KMS-11 (cell line): ENCODE measurements around the gene CMIP.

Source experiments
- H2AFZ ChIP-seq: fragments of 200-600 bp; sonication (generic); 2 replicates; pipeline ENCODE4 v1.6.1; 2016; ENCODE audit warnings: antibody characterized with exemption, mixed run types, low read depth
- H3K27ac ChIP-seq: fragments of 200-600 bp; sonication (generic); 2 replicates; pipeline ENCODE4 v1.6.1; 2016; ENCODE audit warnings: mild to moderate bottlenecking, mixed run types
- H3K27me3 ChIP-seq: fragments of 200-600 bp; sonication (generic); 2 replicates; pipeline ENCODE4 v1.6.1; 2017; ENCODE audit warnings: mild to moderate bottlenecking, low read depth, mixed run types, moderate library complexity; ENCODE audit not compliant: insufficient read depth
- H3K36me3 ChIP-seq: fragments of 200-600 bp; sonication (generic); 2 replicates; pipeline ENCODE4 v1.6.1; 2017; ENCODE audit warnings: mild to moderate bottlenecking, mixed run types; ENCODE audit not compliant: insufficient read depth
- H3K4me1 ChIP-seq: fragments of 200-600 bp; sonication (generic); 2 replicates; pipeline ENCODE4 v1.6.1; 2016; ENCODE audit warnings: mild to moderate bottlenecking, low read depth, mixed run types; ENCODE audit not compliant: poor library complexity, severe bottlenecking
- H3K4me2 ChIP-seq: fragments of 200-600 bp; sonication (generic); 2 replicates; pipeline ENCODE4 v1.7.0; 2016; ENCODE audit warnings: mild to moderate bottlenecking, mixed run types
- H3K4me3 ChIP-seq: fragments of 200-600 bp; sonication (generic); IDR thresholded peaks from 2 replicates; pipeline ENCODE4 v1.6.1; 2017; ENCODE audit warnings: low read depth, low read length, mixed read lengths; ENCODE audit not compliant: insufficient read depth
- H3K79me2 ChIP-seq: fragments of 200-600 bp; sonication (generic); 2 replicates; pipeline ENCODE4 v1.6.1; 2016; ENCODE audit warnings: low read depth, mixed run types; ENCODE audit not compliant: insufficient read depth
- H3K9ac ChIP-seq: fragments of 200-600 bp; sonication (generic); 2 replicates; pipeline ENCODE4 v1.6.1; 2016; ENCODE audit warnings: mild to moderate bottlenecking, mixed run types
- H4K20me1 ChIP-seq: fragments of 200-600 bp; sonication (generic); 2 replicates; pipeline ENCODE4 v1.6.1; 2016; ENCODE audit warnings: mild to moderate bottlenecking, mixed run types; ENCODE audit not compliant: insufficient read depth
- CTCF ChIP-seq: fragments of 200-600 bp; sonication (generic); conservative IDR thresholded peaks from 2 replicates; pipeline ENCODE4 v1.6.1; 2017; ENCODE audit warnings: low read depth, mild to moderate bottlenecking, antibody characterized with exemption, low read length, moderate library complexity, mixed read lengths

The CMIP gene

DNA sequence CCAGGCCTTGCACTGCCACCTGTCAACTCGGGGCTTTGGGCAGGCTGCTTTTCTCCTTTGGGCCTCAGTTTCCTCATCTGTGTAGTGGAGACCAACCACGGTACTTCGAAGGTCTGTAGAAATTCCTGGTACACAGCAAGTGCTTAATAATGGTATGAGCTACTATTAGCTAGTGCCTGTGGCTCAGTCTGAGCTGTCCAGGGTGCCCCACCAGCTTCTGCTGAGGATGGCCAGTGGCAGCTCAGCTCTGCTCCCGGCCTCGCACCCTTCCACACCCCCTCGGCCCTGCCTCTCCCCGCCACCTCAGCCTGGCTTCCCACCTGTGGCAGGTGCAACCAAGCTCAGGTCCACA, 308.2 kb downstream of the CMIP start:
- H2AFZ ChIP-seq: no peak overlapping the region
- H4K20me1 ChIP-seq: no peaks in the 10 kb centered on the region
- no peak overlapping the region for H3K27ac ChIP-seq
- H3K79me2 ChIP-seq: no peaks in the 10 kb centered on the region
- no peak overlapping the region for H3K4me3 ChIP-seq
- H3K9ac ChIP-seq: no peak overlapping the region
- no peaks in the 10 kb centered on the region for H3K27me3 ChIP-seq
- no peaks in the 10 kb centered on the region for H3K36me3 ChIP-seq
- H3K4me1 ChIP-seq: no peaks in the 10 kb centered on the region
- no peak overlapping the region for H3K4me2 ChIP-seq
- TF ChIP-seq CTCF: no peak

DNA sequence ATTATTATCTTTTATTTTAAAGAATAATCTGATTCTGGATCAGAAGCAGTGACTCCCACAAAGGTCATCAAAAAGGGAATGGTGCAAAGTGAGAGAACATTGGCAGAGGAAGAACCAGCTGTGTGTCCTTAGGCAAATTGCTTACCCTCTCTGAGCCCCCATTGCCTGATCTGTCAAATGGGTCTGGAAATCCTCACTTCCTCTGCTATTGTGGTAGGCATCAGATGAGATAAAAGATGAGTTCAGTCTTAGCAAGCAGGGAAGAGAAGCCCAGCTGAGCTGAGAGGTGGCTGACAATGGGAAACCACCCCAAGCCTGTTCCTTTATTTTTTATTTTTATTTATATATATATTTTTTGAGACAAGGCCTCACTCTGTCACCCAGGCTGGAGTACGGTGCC, 310.2 kb downstream of the CMIP start:
- no peak overlapping the region for H3K4me2 ChIP-seq

GRCh38 chr16:81755915-81756614, 311.5 kb downstream of the CMIP start:
- Histone ChIP-seq H3K27ac (no peak overlapping the region), H3K36me3 (no peaks in the 10 kb centered on the region), H3K4me2 (no peak overlapping the region), H4K20me1 (no peaks in the 10 kb centered on the region), H3K4me1 (no peaks in the 10 kb centered on the region), H3K9ac (no peak overlapping the region), H2AFZ (no peak overlapping the region), H3K27me3 (no peaks in the 10 kb centered on the region), H3K4me3 (no peak overlapping the region), H3K79me2 (no peaks in the 10 kb centered on the region)
- no peak for TF ChIP-seq CTCF

More for the DNA sequence above, 310.2 kb downstream of the CMIP start:
- Histone ChIP-seq H3K36me3 (no peaks in the 10 kb centered on the region), H3K27ac (no peak overlapping the region), H4K20me1 (no peaks in the 10 kb centered on the region), H2AFZ (no peak overlapping the region), H3K79me2 (no peaks in the 10 kb centered on the region), H3K27me3 (no peaks in the 10 kb centered on the region), H3K4me1 (no peaks in the 10 kb centered on the region), H3K9ac (no peak overlapping the region), H3K4me3 (no peak overlapping the region)
- no peak for TF ChIP-seq CTCF

DNA sequence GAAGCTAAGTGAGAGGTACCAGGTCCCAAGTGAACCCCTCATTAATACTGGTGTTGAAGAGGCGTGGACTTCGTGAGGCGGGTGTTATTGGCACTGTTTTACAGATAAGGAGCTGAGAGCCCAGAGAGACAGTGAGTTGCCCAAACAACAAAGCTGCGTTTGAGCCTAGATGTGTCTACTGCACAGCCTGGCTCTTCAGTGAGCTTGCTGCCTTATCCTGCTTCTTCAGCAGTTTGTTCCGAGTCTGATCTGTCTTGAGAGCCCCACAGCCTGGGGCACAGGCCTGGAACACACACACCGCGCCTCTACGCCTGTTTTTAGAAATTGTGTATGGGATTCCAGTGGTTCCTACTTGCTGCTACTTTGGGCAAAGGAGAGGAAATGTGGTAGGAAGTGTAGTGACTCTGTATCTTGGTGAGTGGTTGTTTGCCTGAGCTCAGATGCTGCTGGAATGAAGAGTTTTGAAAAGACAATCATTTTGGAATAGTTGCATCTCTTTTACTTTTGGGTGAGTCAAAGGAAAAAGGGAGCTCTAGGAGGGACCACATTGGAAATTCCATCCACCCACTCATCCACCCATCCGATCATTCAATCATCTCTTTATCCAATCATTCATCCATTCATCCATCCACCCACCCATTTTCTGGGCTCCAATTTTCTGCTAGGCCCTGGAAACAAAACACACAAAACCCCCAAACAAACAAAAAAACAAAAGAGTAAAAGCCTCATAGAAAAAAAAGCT, 312.2 kb downstream of the CMIP start:
- H3K4me2 ChIP-seq: no peak overlapping the region
- H3K36me3 ChIP-seq: no peaks in the 10 kb centered on the region
- H3K27me3 ChIP-seq: no peaks in the 10 kb centered on the region
- no peak overlapping the region for H3K9ac ChIP-seq
- no peak overlapping the region for H3K27ac ChIP-seq
- H4K20me1 ChIP-seq: no peaks in the 10 kb centered on the region
- H3K4me3 ChIP-seq: no peak overlapping the region
- no peak for TF ChIP-seq CTCF
- peaks cover under 1% of the 10 kb centered on the region for H3K4me1 ChIP-seq
- H3K79me2 ChIP-seq: no peaks in the 10 kb centered on the region
- H2AFZ ChIP-seq: no peak overlapping the region
